OCI-LY1 (cell line): ENCODE data around the gene GALNT8.

Source experiments
- H2AFZ ChIP-seq: fragments of 200-600 bp; sonication (generic), shearing (Covaris generic); 2 replicates; pipeline ENCODE4 v1.6.0; 2014; ENCODE audit warnings: antibody characterized with exemption, mild to moderate bottlenecking, low read length
- H3F3A ChIP-seq: fragments of 200-600 bp; sonication (generic), shearing (Covaris generic); 2 replicates; pipeline ENCODE4 v1.6.0; 2014; ENCODE audit warnings: mild to moderate bottlenecking, antibody characterized with exemption, low read length, moderate library complexity; ENCODE audit not compliant: insufficient read depth
- H3K27ac ChIP-seq: fragments of 200-600 bp; sonication (generic); 2 replicates; pipeline ENCODE4 v1.5.1; 2014; ENCODE audit warnings: low read length, mixed run types, mild to moderate bottlenecking, low read depth; ENCODE audit not compliant: poor library complexity, severe bottlenecking
- H3K27me3 ChIP-seq: fragments of 200-600 bp; sonication (generic); 2 replicates; pipeline ENCODE4 v1.6.0; 2014; ENCODE audit warnings: antibody characterized with exemption, mild to moderate bottlenecking, low read length, moderate library complexity; ENCODE audit not compliant: insufficient read depth
- H3K36me3 ChIP-seq: fragments of 200-600 bp; sonication (generic); 2 replicates; pipeline ENCODE4 v1.6.1; 2014; ENCODE audit warnings: mild to moderate bottlenecking, antibody characterized with exemption, low read length, moderate library complexity, mixed read lengths; ENCODE audit not compliant: insufficient read depth
- H3K4me1 ChIP-seq: fragments of 200-600 bp; sonication (generic); 2 replicates; pipeline ENCODE4 v1.5.1; 2014; ENCODE audit warnings: mild to moderate bottlenecking, low read length, moderate library complexity; ENCODE audit not compliant: insufficient read depth, severe bottlenecking
- H3K4me2 ChIP-seq: fragments of 200-600 bp; sonication (generic), shearing (Covaris generic); 2 replicates; pipeline ENCODE4 v1.6.1; 2014; ENCODE audit warnings: low read length
- H3K4me3 ChIP-seq: fragments of 200-600 bp; sonication (generic); 2 replicates; pipeline ENCODE4 v1.5.1; 2014; ENCODE audit warnings: low read length, low read depth, mild to moderate bottlenecking, mixed read lengths; ENCODE audit not compliant: poor library complexity, severe bottlenecking
- H3K79me2 ChIP-seq: fragments of 200-600 bp; shearing (Covaris generic); 2 replicates; pipeline ENCODE4 v1.6.1; 2016; ENCODE audit warnings: mixed run types, low read length, mixed read lengths; ENCODE audit not compliant: insufficient read depth
- H3K9ac ChIP-seq: fragments of 200-600 bp; sonication (generic), shearing (Covaris generic); 2 replicates; pipeline ENCODE4 v1.6.1; 2014; ENCODE audit warnings: mild to moderate bottlenecking, low read length, mixed read lengths
- H3K9me2 ChIP-seq: fragments of 200-600 bp; sonication (generic), shearing (Covaris generic); 2 replicates; pipeline ENCODE4 v1.6.1; 2014; ENCODE audit warnings: low read depth, mild to moderate bottlenecking, low read length, mixed read lengths
- H3K9me3 ChIP-seq: fragments of 200-600 bp; shearing (Covaris generic); 2 replicates; pipeline ENCODE4 v1.6.1; 2014; ENCODE audit warnings: low read length, mixed read lengths
- H4K20me1 ChIP-seq: fragments of 200-600 bp; sonication (generic), shearing (Covaris generic); 2 replicates; pipeline ENCODE4 v1.6.0; 2016; ENCODE audit warnings: mild to moderate bottlenecking, low read length; ENCODE audit not compliant: insufficient read depth
- EZH2 ChIP-seq: fragments of 200-600 bp; sonication (generic), shearing (Covaris generic); IDR thresholded peaks from 2 replicates; pipeline ENCODE4 v1.8.0; 2017; ENCODE audit warnings: borderline replicate concordance, mixed run types, mild to moderate bottlenecking, antibody characterized with exemption, low read length, moderate library complexity, mixed read lengths
- TF ChIP-seq, protein P1 (sequence below): fragments of 200-600 bp; sonication (generic), shearing (Covaris generic); IDR thresholded peaks from 2 replicates; pipeline ENCODE4 v1.5.1; 2017; ENCODE audit warnings: mild to moderate bottlenecking, antibody characterized with exemption, low read length, moderate library complexity, mixed read lengths

GALNT8 gene

DNA sequence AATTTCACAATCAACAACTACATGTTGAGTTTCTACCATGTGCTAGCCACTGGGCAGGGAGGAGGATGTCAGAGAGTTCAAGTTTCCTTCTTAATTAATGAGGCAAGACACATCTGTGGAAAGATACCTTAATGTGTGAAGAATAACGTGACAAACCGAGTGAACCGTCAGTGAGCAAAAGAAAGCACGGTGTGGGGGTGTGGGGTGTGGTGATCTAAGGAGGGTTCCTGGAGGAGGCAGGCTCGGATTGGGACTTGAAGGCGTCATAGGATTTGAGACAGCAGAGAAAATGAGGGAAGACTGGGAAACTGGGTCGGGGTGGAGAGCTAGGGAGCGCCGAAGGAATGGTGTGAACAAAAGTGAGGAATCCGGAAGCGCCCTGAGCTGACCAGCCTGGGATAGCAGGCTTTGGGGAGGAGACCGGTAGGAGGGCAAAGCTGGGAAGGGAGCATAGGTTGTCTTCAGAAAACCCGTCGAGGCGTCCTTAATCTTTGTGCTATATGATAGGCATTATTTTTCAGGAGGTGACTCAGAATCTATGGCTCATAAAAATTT, 22.3 kb downstream of the GALNT8 start:
- Histone ChIP-seq H3K4me1 (no peaks in the 10 kb centered on the region), H3K4me3 (no peak overlapping the region), H3K9me3 (no peaks in the 10 kb centered on the region), H3K4me2 (no peak overlapping the region), H3K36me3 (no peaks in the 10 kb centered on the region), H4K20me1 (no peaks in the 10 kb centered on the region), H2AFZ (no peak overlapping the region), H3K27me3 (0 out of 2 replicates have a peak, but pooled peaks cover 4% of the 10 kb centered on the region), H3K9ac (no peak overlapping the region), H3K27ac (no peak overlapping the region), H3F3A (no peaks in the 10 kb centered on the region), H3K79me2 (no peaks in the 10 kb centered on the region), H3K9me2 (no peaks in the 10 kb centered on the region)
- TF ChIP-seq EZH2, result no peak
- TF ChIP-seq, protein P1, sequence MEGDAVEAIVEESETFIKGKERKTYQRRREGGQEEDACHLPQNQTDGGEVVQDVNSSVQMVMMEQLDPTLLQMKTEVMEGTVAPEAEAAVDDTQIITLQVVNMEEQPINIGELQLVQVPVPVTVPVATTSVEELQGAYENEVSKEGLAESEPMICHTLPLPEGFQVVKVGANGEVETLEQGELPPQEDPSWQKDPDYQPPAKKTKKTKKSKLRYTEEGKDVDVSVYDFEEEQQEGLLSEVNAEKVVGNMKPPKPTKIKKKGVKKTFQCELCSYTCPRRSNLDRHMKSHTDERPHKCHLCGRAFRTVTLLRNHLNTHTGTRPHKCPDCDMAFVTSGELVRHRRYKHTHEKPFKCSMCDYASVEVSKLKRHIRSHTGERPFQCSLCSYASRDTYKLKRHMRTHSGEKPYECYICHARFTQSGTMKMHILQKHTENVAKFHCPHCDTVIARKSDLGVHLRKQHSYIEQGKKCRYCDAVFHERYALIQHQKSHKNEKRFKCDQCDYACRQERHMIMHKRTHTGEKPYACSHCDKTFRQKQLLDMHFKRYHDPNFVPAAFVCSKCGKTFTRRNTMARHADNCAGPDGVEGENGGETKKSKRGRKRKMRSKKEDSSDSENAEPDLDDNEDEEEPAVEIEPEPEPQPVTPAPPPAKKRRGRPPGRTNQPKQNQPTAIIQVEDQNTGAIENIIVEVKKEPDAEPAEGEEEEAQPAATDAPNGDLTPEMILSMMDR, result no peak

- H3K9ac ChIP-seq, result no peak overlapping the region
Measured at GRCh38 chr12:4743046-4743445, 22.8 kb downstream of the GALNT8 start.

GRCh38 chr12:4744709-4745108, 24.5 kb downstream of the GALNT8 start:
- Histone ChIP-seq H3K4me2 (no peak overlapping the region), H3K9me3 (no peaks in the 10 kb centered on the region), H2AFZ (no peak overlapping the region), H3K27me3 (0 out of 2 replicates have a peak, but pooled peaks cover 4% of the 10 kb centered on the region), H3K27ac (no peak overlapping the region), H3K4me3 (no peak overlapping the region), H3K9me2 (no peaks in the 10 kb centered on the region), H3K36me3 (no peaks in the 10 kb centered on the region), H3K4me1 (no peaks in the 10 kb centered on the region), H4K20me1 (no peaks in the 10 kb centered on the region), H3F3A (no peaks in the 10 kb centered on the region), H3K9ac (no peak overlapping the region), H3K79me2 (no peaks in the 10 kb centered on the region)
- no peak for TF ChIP-seq EZH2
- TF ChIP-seq, protein P1, result no peak

More at GRCh38 chr12:4743046-4743445, 22.8 kb downstream of the GALNT8 start:
- H3K9me3 ChIP-seq, result no peaks in the 10 kb centered on the region
- H2AFZ ChIP-seq, result no peak overlapping the region
- no peak overlapping the region for H3K27ac ChIP-seq
- no peak for TF ChIP-seq EZH2
- TF ChIP-seq, protein P1, result 0 out of 2 replicates have a peak, but pooled peaks have one; percentile 6
- H3K4me3 ChIP-seq, result no peak overlapping the region
- H3K27me3 ChIP-seq, result 0 out of 2 replicates have a peak, but pooled peaks cover 4% of the 10 kb centered on the region
- no peaks in the 10 kb centered on the region for H3F3A ChIP-seq
- H3K36me3 ChIP-seq, result no peaks in the 10 kb centered on the region
- H3K79me2 ChIP-seq, result no peaks in the 10 kb centered on the region
- H3K9me2 ChIP-seq, result no peaks in the 10 kb centered on the region
- H4K20me1 ChIP-seq, result no peaks in the 10 kb centered on the region
- H3K4me1 ChIP-seq, result no peaks in the 10 kb centered on the region
- H3K4me2 ChIP-seq, result no peak overlapping the region
